Measurements from ENCODE around the gene HIBCH.

GRCh38 chr2:190250421-190250820 is 69.2 kb downstream of the HIBCH start:
- TF ChIP-seq ZNF235 (CRISPR knock-in tag; IDR thresholded peaks at IDR 0.05; ENCODE audit: borderline replicate concordance): no peak
- no peak for TF ChIP-seq MAX (IDR thresholded peaks at IDR 0.05)
- TF ChIP-seq MLXIP (CRISPR knock-in tag; IDR thresholded peaks at IDR 0.05; ENCODE audit: borderline replicate concordance): no peak
